HG02884 (cell line): ENCODE data around the gene DMRT2.
A peak's percentile ranks its signal among the peaks of the same experiment; 100 is the strongest.

Experiments used
- ATAC-seq: cut with Tn5 transposase; IDR thresholded peaks from one replicate; pipeline ENCODE4 v1.9.1; 2021; ENCODE audit warnings: mild to moderate bottlenecking, moderate library complexity; ENCODE audit not compliant: unreplicated experiment

The DMRT2 gene

GRCh38 chr9:1050125-1050895 is at the start of gene DMRT2:
Gene DMRT2, plus strand, starts transcription at chr9:1050357. Its CDS starts 1,257 bp downstream, at chr9:1051614.
- ATAC-seq, result peak; percentile 84

- no peak for ATAC-seq
These were observed 48.3 kb upstream of the DMRT2 start for GRCh38 chr9:1001838-1002237.

- ATAC-seq, result no peak
These were observed 47.5 kb upstream of the DMRT2 start for GRCh38 chr9:1002678-1003077.

GRCh38 chr9:1005043-1005667 is 45.0 kb upstream of the DMRT2 start:
- peak; percentile 61 for ATAC-seq

GRCh38 chr9:1007312-1007711 is 42.8 kb upstream of the DMRT2 start:
- no peak for ATAC-seq

GRCh38 chr9:1008216-1008615 is 41.9 kb upstream of the DMRT2 start:
- no peak for ATAC-seq

GRCh38 chr9:1009101-1009707 is 41.0 kb upstream of the DMRT2 start:
- peak; percentile 96 for ATAC-seq

- no peak for ATAC-seq
These were observed 37.1 kb upstream of the DMRT2 start for GRCh38 chr9:1013021-1013420.

DNA sequence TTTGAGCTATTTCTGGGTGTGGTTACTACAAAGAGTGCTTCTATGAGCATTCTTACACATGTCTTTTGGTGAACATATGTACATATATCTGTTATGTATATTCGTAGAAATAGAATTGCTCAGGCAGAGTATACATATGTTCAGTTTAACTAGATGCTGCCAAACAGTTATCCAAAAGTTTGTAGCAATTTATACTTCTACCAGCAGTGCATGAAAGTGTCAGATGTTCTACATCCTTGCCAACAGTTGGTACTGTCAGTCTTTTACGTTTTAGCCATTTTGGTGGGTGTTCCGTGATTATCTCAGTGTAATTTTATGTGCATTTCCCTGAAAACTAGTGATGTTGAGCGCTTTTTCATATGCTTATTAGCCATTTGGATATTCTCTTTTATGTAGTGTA is 35.9 kb upstream of the DMRT2 start:
- ATAC-seq, result no peak

DNA sequence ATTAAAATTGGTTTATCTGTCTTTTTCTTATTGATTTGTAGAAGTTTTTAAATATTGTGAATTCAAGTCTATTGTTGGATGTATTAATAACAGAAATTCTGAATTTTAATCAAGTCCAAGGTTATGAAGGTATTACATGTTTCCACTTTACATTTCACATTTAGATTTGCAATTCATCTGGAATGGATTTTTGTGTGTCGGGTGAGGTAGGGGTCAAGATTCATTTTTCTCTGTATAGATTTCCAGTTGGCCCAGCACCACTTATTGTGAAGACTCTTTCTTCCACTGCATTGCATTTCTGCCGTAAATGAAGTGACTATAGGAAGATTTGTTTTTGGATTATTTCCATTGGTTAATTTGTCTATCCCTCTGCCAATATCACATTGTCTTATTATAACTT is 35.5 kb upstream of the DMRT2 start:
- ATAC-seq, result no peak

DNA sequence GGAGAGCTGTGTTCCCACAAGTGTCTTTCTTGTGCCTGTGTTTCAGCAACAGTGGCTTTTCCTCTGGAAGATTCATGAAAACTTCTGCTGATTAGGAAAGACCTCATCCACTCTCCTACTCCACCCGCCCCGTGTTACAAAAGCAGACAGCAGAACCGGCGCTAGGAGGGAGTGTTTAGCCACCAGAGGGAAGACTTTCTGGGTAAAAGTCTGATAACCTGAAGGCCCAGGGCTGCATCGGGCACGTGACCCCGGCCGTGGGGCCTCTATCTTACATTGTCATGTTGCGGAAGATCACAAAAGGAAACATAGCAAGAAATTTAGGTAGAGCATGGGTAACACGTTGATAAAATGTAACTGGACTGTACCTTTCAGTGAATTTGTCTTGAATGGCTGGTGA is 32.0 kb upstream of the DMRT2 start:
- no peak for ATAC-seq

GRCh38 chr9:1024112-1024511 is 26.0 kb upstream of the DMRT2 start:
- no peak for ATAC-seq

DNA sequence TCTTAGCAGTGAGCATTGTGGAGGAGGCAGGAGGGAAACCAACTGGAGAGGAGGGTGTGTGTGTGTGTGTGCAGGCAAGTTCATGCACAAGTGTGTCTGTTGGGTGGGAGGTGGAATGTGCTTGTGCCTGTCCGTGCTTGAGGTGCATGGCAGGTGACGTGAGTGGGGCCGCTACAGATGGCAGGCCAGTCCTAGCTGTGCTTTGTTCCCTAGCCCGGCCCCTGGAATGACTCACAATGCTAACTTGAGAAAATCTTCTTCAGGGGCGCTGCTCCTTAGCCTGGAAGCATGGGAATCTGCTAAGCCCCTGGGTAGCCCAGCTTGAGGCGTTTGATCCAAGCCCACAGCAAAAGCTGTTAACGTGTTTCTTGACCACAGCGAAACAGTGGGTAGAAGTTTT is 25.0 kb upstream of the DMRT2 start:
- ATAC-seq, result no peak

GRCh38 chr9:1026219-1026618 is 23.9 kb upstream of the DMRT2 start:
- no peak for ATAC-seq

DNA sequence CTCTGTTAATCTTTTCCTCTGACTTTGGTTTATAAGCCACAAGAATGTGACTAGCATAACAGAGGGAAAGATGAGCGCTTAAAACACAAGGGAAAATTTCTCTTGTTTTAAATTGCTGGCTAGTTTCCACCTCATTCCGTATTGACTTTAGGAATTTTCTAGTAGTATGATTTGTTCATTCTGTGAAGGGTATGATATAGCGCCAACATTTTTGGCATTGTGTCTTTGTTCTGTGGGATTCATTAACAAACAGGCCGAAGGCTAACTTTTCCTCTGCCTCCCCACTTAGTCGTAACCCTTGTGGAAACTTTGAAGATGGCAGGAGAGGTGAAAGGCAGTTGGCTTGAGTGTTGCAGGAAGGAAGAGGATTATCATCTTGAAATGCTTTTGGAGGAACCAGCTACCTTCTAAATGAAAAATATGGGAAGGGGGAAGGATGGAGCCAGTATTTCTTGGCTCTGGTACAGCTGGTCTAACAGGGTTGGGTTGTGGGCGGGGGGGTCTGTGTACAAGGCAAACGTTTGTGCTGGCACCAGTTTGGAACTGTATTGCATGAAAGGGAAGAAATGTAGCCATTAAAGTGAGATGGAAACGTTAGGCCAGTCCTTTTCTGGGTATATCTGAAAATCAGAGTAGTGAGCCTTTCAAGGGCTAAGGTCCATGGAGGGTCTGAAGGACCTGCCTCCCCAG is 21.5 kb upstream of the DMRT2 start:
- no peak for ATAC-seq

- ATAC-seq, result no peak
These were observed 18.1 kb upstream of the DMRT2 start for GRCh38 chr9:1031951-1032601.

GRCh38 chr9:1034271-1034670 is 15.9 kb upstream of the DMRT2 start:
- ATAC-seq, result no peak

DNA sequence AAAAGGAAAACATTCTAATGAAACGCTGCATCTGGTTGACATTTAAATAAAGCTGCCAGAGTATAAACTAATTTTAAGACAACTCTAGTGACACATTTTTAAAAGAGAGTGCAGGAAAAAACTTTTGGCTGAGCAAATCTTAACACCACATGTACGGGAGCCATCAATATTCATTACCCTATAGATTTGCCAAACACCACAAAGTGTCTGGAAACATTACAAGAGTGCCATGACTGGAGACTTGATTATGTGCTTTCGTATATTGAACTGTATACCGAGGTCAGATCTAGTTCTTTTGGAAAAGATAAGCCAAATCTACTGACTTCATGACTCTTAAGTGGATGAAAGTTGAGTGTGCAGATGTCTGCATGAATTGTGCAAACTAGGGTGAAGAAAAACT is 10.6 kb upstream of the DMRT2 start:
- ATAC-seq, result no peak

DNA sequence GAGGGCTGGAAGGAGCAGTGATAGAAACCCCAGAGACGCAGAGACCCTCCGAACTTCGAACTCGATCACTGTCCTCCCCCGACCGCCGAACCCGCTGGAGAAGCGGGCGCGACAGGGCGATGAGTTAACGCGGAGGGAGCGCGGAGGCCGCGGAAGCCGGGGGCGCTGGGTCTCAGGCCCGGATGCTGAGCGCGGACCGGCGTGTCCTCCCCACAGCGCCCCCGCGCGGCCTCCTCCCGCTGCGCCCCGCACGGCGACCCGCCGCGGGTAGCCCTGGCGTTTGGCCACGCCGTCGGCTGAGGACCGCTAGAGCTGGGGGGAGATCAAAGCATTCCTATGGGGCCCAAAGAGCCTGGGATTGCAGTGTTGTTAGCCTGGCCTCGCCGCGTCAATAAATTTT is 7.7 kb upstream of the DMRT2 start:
- ATAC-seq, result no peak

DNA sequence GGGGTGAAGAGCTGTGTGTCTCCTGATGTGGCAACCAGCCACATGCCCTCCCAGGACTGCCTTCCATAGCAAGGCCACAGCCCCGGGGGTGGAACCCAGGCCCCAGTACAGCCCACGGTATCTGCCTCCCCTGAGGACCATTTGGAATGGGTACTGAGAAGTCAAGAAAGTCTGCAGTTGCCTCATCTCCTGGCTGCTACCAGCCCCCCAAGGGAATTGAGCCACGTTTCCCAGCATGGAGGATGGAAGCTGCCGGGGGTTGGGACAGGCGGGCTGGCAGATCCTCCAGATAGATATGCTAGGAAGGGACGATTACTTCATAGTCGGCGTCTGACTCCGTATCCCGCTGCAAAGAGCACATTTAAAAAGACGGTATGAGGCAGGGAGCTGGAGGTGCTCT is 5.5 kb upstream of the DMRT2 start:
- ATAC-seq, result no peak
